GM12891 (cell line): Measurements from ENCODE around the gene SORCS2.

Experiments used
- POLR2A ChIP-seq: IDR thresholded peaks from 2 replicates; pipeline ENCODE4 v1.6.1; 2011; ENCODE audit warnings: low read depth, low read length, control low read depth
- POLR2AphosphoS5 ChIP-seq: IDR thresholded peaks from 2 replicates; pipeline ENCODE4 v1.6.1; 2011; ENCODE audit warnings: low read depth, low read length, control low read depth
- POU2F2 ChIP-seq: IDR thresholded peaks from 2 replicates; pipeline ENCODE4 v1.6.1; 2011; ENCODE audit warnings: low read depth, mild to moderate bottlenecking, control low read depth, low read length, moderate library complexity
- TAF1 ChIP-seq: IDR thresholded peaks from 2 replicates; pipeline ENCODE4 v1.6.1; 2011; ENCODE audit warnings: low read depth, low read length, control low read depth

GRCh38 chr4:7180938-7181337, 11.4 kb upstream of the SORCS2 start:
- TF ChIP-seq POLR2A (no peak), TAF1 (no peak), POLR2AphosphoS5 (no peak), POU2F2 (no peak)
